RWPE2 (cell line): ENCODE measurements around the gene VWCE.
A peak's percentile ranks its signal among the peaks of the same experiment; 100 is the strongest.

Source experiments
- ATAC-seq: fragments of 200-7000 bp; cut with Tn5 transposase; 3 replicates; pipeline ENCODE4 v1.9.1; 2021; ENCODE audit warnings: low read depth
- DNase-seq: peaks from one replicate; pipeline ENCODE4 v3.0.0-alpha.2; 2020; ENCODE audit warnings: low spot score
- H3K27ac ChIP-seq: fragments of 450-650 bp; 2 replicates; pipeline ENCODE4 v1.5.1; 2017; ENCODE audit warnings: mild to moderate bottlenecking; ENCODE audit not compliant: poor library complexity, severe bottlenecking
- H3K27me3 ChIP-seq: fragments of 250-450 bp; sonication (Bioruptor Pico); 2 replicates; pipeline ENCODE4 v1.5.1; 2021; ENCODE audit warnings: mild to moderate bottlenecking, moderate library complexity; ENCODE audit not compliant: insufficient read depth, poor library complexity, severe bottlenecking
- H3K36me3 ChIP-seq: fragments of 250-450 bp; sonication (Bioruptor Pico); 2 replicates; pipeline ENCODE4 v1.5.1; 2020; ENCODE audit warnings: low read depth, mild to moderate bottlenecking, moderate library complexity
- H3K4me1 ChIP-seq: fragments of 250-450 bp; sonication (Bioruptor Pico); 2 replicates; pipeline ENCODE4 v1.5.1; 2021; ENCODE audit warnings: mild to moderate bottlenecking, moderate library complexity; ENCODE audit not compliant: insufficient read depth, poor library complexity, severe bottlenecking
- H3K4me3 ChIP-seq: fragments of 250-450 bp; sonication (Bioruptor Pico); 2 replicates; pipeline ENCODE4 v1.5.1; 2021; ENCODE audit warnings: mild to moderate bottlenecking, moderate library complexity; ENCODE audit not compliant: severe bottlenecking
- H3K9me3 ChIP-seq: fragments of 250-450 bp; sonication (Bioruptor Pico); 2 replicates; pipeline ENCODE4 v1.5.1; 2021; ENCODE audit warnings: mild to moderate bottlenecking, moderate library complexity; ENCODE audit not compliant: severe bottlenecking
- TF ChIP-seq, protein P1 (sequence below): fragments of 450-650 bp; IDR thresholded peaks from one replicate; pipeline ENCODE4 v1.5.1; 2017; ENCODE audit warnings: mild to moderate bottlenecking, moderate library complexity; ENCODE audit not compliant: poor library complexity, severe bottlenecking

VWCE gene

GRCh38 chr11:61327669-61328071 lies 32.6 kb upstream of the VWCE start:
- H3K27me3 ChIP-seq = no peaks in the 10 kb centered on the region
- no peak overlapping the region for H3K4me3 ChIP-seq
- peaks cover 83% of the 10 kb centered on the region for H3K36me3 ChIP-seq
- peaks cover 17% of the 10 kb centered on the region for H3K4me1 ChIP-seq
- TF ChIP-seq, protein P1, sequence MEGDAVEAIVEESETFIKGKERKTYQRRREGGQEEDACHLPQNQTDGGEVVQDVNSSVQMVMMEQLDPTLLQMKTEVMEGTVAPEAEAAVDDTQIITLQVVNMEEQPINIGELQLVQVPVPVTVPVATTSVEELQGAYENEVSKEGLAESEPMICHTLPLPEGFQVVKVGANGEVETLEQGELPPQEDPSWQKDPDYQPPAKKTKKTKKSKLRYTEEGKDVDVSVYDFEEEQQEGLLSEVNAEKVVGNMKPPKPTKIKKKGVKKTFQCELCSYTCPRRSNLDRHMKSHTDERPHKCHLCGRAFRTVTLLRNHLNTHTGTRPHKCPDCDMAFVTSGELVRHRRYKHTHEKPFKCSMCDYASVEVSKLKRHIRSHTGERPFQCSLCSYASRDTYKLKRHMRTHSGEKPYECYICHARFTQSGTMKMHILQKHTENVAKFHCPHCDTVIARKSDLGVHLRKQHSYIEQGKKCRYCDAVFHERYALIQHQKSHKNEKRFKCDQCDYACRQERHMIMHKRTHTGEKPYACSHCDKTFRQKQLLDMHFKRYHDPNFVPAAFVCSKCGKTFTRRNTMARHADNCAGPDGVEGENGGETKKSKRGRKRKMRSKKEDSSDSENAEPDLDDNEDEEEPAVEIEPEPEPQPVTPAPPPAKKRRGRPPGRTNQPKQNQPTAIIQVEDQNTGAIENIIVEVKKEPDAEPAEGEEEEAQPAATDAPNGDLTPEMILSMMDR = no peak
- H3K27ac ChIP-seq = no peak overlapping the region
- no peak for DNase-seq
- ATAC-seq = no peak
- H3K9me3 ChIP-seq = no peaks in the 10 kb centered on the region

DNA sequence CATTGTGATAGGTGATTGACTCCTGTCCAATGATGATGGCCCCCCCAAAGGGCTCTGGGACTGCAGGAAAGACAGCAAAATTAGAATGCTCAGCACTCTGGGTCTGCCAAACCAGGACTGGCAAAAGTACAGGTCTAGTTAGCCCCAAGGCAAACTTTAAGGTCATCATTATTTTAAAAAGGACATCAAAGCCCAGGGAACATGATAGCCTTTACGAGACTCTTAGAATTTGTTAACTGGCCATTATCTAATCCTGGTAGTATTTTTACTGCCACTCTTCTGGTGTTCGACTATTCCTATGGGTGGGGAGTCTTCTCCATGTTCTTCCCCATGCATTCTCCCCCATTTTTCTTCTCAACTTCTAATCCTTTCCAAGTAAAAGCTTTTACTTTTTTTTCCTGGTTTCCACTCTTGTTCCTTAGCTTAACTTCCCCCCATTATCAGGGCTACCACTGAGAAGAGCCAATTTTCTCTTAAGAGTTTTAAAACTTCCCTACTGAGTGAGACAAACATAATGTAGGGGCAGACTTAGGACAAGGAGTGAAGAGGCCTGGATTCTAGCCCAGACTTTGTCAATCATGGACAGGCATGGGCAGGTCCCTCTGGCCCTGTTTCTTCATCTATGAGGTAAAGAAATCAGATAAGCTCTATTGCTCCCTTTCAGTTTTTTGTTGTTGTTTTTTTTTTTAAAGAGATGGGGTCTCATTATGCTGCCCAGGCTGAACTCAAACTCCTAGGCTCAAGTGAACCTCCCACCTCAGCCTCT lies 30.7 kb upstream of the VWCE start:
- Histone ChIP-seq H3K36me3 (peaks cover 95% of the 10 kb centered on the region), H3K27ac (no peak overlapping the region), H3K9me3 (no peaks in the 10 kb centered on the region), H3K27me3 (no peaks in the 10 kb centered on the region), H3K4me3 (no peak overlapping the region), H3K4me1 (peaks cover 8% of the 10 kb centered on the region)
- peak; percentile 89 for ATAC-seq
- TF ChIP-seq, protein P1 = no peak
- DNase-seq = no peak

DNA sequence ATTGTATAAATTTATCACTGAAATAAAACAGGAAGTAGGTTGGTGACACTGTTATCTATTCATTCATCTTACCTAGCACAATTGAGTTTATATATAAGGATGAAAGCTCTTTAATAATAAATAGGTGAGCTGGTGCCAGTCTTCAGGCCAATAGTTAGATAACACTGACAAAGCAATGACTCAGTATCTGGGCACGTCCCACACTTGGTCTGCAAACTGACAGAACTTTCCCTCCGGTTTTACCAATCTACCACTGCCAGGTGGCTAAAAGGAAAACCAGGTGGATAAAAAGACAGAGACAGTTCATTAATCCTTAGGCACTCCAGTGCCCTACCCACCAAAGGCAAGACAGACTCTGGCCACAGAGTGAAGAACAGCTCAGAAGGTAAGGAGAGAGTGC lies 20.1 kb upstream of the VWCE start:
- TF ChIP-seq, protein P1 = no peak

GRCh38 chr11:61310749-61311148 lies 15.6 kb upstream of the VWCE start:
- peaks cover 99% of the 10 kb centered on the region for H3K36me3 ChIP-seq
- TF ChIP-seq, protein P1 = no peak
- no peaks in the 10 kb centered on the region for H3K9me3 ChIP-seq
- H3K27ac ChIP-seq = no peak overlapping the region
- DNase-seq (no peak), ATAC-seq (no peak)
- H3K4me3 ChIP-seq = no peak overlapping the region
- no peaks in the 10 kb centered on the region for H3K4me1 ChIP-seq
- no peaks in the 10 kb centered on the region for H3K27me3 ChIP-seq

More for the DNA sequence above, 20.1 kb upstream of the VWCE start:
- H3K9me3 ChIP-seq = no peaks in the 10 kb centered on the region
- H3K4me1 ChIP-seq = no peaks in the 10 kb centered on the region
- H3K36me3 ChIP-seq = peaks cover 94% of the 10 kb centered on the region
- no peak overlapping the region for H3K27ac ChIP-seq
- DNase-seq = no peak
- H3K4me3 ChIP-seq = no peak overlapping the region
- no peaks in the 10 kb centered on the region for H3K27me3 ChIP-seq
- ATAC-seq = peak; percentile 33; the same call in 1 of the 3 replicates

DNA sequence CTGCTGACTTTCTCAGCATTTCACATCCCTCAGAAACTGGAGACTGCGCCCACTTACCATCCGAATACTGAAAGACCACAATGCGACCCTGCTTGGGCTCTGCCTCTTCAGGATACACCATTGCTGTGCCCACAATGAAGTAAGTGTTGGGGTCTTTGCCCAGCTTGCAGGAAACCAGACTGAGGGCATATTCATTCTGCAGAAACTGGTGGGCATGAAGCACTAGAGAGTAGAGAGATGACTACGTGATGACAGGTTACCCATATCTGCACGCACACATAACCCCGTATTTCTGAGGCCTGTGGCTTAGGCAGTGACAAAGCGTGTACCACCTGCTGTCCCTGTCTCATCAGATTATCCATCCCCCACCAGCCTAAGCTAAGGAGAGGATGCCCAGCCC lies 14.6 kb upstream of the VWCE start:
- ATAC-seq (no peak), DNase-seq (no peak)
- TF ChIP-seq, protein P1 = no peak
- H3K27ac ChIP-seq = no peak overlapping the region
- no peaks in the 10 kb centered on the region for H3K27me3 ChIP-seq
- H3K4me3 ChIP-seq = no peak overlapping the region
- no peaks in the 10 kb centered on the region for H3K9me3 ChIP-seq
- H3K36me3 ChIP-seq = peaks cover 99% of the 10 kb centered on the region
- no peaks in the 10 kb centered on the region for H3K4me1 ChIP-seq
